Measurements from ENCODE around the gene CABCOCO1.

GRCh38 chr10:61655335-61655851 lies 7.3 kb upstream of the CABCOCO1 start:
- TF ChIP-seq, protein P1, sequence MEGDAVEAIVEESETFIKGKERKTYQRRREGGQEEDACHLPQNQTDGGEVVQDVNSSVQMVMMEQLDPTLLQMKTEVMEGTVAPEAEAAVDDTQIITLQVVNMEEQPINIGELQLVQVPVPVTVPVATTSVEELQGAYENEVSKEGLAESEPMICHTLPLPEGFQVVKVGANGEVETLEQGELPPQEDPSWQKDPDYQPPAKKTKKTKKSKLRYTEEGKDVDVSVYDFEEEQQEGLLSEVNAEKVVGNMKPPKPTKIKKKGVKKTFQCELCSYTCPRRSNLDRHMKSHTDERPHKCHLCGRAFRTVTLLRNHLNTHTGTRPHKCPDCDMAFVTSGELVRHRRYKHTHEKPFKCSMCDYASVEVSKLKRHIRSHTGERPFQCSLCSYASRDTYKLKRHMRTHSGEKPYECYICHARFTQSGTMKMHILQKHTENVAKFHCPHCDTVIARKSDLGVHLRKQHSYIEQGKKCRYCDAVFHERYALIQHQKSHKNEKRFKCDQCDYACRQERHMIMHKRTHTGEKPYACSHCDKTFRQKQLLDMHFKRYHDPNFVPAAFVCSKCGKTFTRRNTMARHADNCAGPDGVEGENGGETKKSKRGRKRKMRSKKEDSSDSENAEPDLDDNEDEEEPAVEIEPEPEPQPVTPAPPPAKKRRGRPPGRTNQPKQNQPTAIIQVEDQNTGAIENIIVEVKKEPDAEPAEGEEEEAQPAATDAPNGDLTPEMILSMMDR (optimal IDR thresholded peaks at IDR 0.05 in 1 of 3, IDR thresholded peaks at IDR 0.05 in 1 of 3, conservative IDR thresholded peaks at IDR 0.05 in 1 of 3; ENCODE audit: extremely low read depth in 1 of 3, insufficient read depth in 2 of 3, low read length in 3 of 3) = no peak
- TF ChIP-seq EZH2 (IDR thresholded peaks at IDR 0.05; ENCODE audit: low read length) = no peak
